Measurements from ENCODE around the gene ASL. TPM values are rescaled to one million over a fixed set of nuclear protein-coding genes. Genes with fewer than 3 reads are reported as not detected.
A peak's percentile ranks its signal among the peaks of the same experiment; 100 is the strongest.
"Not testable (repeated sequence)": the region's sequence is repeated elsewhere in the genome, so short reads cannot be mapped to it uniquely, and the experiment has no call there.

Gene ASL
- polyA plus RNA-seq, 3 donors = 29.7 to 51.6 (median 35.9) TPM

DNA sequence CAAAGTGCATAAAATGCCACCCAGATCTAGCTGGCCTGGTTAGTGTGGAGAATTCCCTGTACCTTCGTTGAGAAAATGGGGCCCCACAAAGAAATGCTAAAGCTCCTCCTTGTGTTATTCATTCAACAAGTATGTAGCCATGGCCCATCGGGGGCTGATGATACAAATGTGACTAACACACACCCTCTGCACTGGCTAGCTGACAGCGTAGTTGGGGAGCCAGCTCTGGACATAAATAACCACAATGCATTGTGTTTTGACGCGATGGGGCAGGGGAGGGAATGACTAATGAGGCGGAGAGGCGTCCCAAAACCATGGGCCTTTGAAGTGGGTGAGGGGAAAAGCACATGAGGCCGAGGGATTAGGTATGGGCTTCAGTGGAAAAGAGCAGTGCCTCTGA, 28.2 kb upstream of the ASL start:
- Mint-ChIP-seq H3K27me3 (ENCODE audit: low read depth in 3 of 3) (peaks cover 13 to 33% (median 19%) of the 10 kb centered on the region in 3 donors), H3K27ac (no peak overlapping the region), H3K36me3 (no peaks in the 10 kb centered on the region), H3K4me1 (peaks cover 13% of the 10 kb centered on the region), H3K4me3 (peak overlapping the region in 1 of 2 donors; percentile 3), H3K9me3 (peaks cover 0 to 3% (median 0%) of the 10 kb centered on the region in 7 donors)
- 94% methylated on average over 6 of the region's 8 CpGs for WGBS (ENCODE audit: insufficient coverage)
- DNase-seq = no peak
- Histone ChIP-seq H2AFZ (ENCODE audit: insufficient read depth, low read depth, low read length, poor library complexity, severe bottlenecking) (no peak overlapping the region), H3K4me2 (replicated peaks; ENCODE audit: extremely low read depth, low read length, poor library complexity, severe bottlenecking) (no peak overlapping the region), H3K36me3 (replicated peaks in 1 of 2; ENCODE audit: control insufficient read depth in 1 of 2, insufficient read depth in 2 of 2, low read length in 2 of 2) (no peaks in the 10 kb centered on the region), H3K9me3 (replicated peaks in 1 of 2; ENCODE audit: control insufficient read depth in 1 of 2, insufficient read depth in 1 of 2, low read length in 2 of 2) (no peaks in the 10 kb centered on the region), H3K9ac (ENCODE audit: insufficient read depth, low read length, poor library complexity, severe bottlenecking) (no peak overlapping the region), H3K27ac (ENCODE audit: low read depth in 1 of 2, low read length in 2 of 2) (no peak overlapping the region), H3K79me2 (ENCODE audit: insufficient read depth, low read length) (no peaks in the 10 kb centered on the region), H3K4me3 (replicated peaks in 1 of 3; ENCODE audit: low read depth in 2 of 3, low read length in 3 of 3) (no peak overlapping the region), H3K27me3 (ENCODE audit: control insufficient read depth in 2 of 2, insufficient read depth in 2 of 2, low read length in 2 of 2) (peaks cover 0 to 21% of the 10 kb centered on the region in 2 donors), H4K20me1 (ENCODE audit: insufficient read depth, low read length) (no peaks in the 10 kb centered on the region), H3K4me1 (ENCODE audit: control insufficient read depth in 1 of 2, insufficient read depth in 2 of 2, low read length in 2 of 2) (peaks cover 8 to 11% of the 10 kb centered on the region in 2 donors)
- TF ChIP-seq, protein P1, sequence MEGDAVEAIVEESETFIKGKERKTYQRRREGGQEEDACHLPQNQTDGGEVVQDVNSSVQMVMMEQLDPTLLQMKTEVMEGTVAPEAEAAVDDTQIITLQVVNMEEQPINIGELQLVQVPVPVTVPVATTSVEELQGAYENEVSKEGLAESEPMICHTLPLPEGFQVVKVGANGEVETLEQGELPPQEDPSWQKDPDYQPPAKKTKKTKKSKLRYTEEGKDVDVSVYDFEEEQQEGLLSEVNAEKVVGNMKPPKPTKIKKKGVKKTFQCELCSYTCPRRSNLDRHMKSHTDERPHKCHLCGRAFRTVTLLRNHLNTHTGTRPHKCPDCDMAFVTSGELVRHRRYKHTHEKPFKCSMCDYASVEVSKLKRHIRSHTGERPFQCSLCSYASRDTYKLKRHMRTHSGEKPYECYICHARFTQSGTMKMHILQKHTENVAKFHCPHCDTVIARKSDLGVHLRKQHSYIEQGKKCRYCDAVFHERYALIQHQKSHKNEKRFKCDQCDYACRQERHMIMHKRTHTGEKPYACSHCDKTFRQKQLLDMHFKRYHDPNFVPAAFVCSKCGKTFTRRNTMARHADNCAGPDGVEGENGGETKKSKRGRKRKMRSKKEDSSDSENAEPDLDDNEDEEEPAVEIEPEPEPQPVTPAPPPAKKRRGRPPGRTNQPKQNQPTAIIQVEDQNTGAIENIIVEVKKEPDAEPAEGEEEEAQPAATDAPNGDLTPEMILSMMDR (IDR thresholded peaks at IDR 0.05) = no peak
- intact Hi-C loops (cut with micrococcal nuclease) = no loop called here

DNA sequence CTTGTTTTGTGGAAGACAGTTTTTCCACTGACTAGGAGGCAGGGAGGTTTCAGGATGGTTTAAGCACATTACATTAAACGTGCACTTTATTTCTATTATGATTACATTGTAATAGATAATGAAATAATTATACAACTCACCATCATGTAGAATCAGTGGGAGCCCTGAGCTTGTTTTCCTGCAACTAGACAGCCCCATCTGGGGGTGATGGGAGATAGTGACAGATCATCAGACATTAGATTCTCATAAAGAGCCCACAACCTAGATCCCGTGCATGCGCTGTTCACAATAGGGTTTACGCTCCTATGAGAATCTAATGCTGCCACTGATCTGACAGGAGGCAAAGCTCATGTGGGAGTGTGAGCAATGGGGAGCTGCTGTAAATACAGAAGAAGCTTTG, 25.7 kb upstream of the ASL start:
- H3K4me2 ChIP-seq (replicated peaks; ENCODE audit: extremely low read depth, low read length, poor library complexity, severe bottlenecking); H3K9me3 Mint-ChIP-seq; H3K4me3 ChIP-seq (replicated peaks in 1 of 3; ENCODE audit: low read depth in 2 of 3, low read length in 3 of 3); DNase-seq; H3K9me3 ChIP-seq (replicated peaks in 1 of 2; ENCODE audit: control insufficient read depth in 1 of 2, insufficient read depth in 1 of 2, low read length in 2 of 2); H4K20me1 ChIP-seq (ENCODE audit: insufficient read depth, low read length); H3K4me1 ChIP-seq (ENCODE audit: control insufficient read depth in 1 of 2, insufficient read depth in 2 of 2, low read length in 2 of 2); H3K9ac ChIP-seq (ENCODE audit: insufficient read depth, low read length, poor library complexity, severe bottlenecking); H3K27ac ChIP-seq (ENCODE audit: low read depth in 1 of 2, low read length in 2 of 2); H3K79me2 ChIP-seq (ENCODE audit: insufficient read depth, low read length); H3K4me1 Mint-ChIP-seq; H3K4me3 Mint-ChIP-seq; intact Hi-C loops (cut with micrococcal nuclease); H3K36me3 ChIP-seq (replicated peaks in 1 of 2; ENCODE audit: control insufficient read depth in 1 of 2, insufficient read depth in 2 of 2, low read length in 2 of 2); H3K27ac Mint-ChIP-seq; H2AFZ ChIP-seq (ENCODE audit: insufficient read depth, low read depth, low read length, poor library complexity, severe bottlenecking); H3K27me3 ChIP-seq (ENCODE audit: control insufficient read depth in 2 of 2, insufficient read depth in 2 of 2, low read length in 2 of 2); H3K36me3 Mint-ChIP-seq: not testable (repeated sequence)
- 92% methylated on average over 3 of the region's 4 CpGs for WGBS (ENCODE audit: insufficient coverage)
- H3K27me3 Mint-ChIP-seq (ENCODE audit: low read depth in 3 of 3) = peaks cover 0 to 11% (median 7%) of the 10 kb centered on the region in 3 donors
